Small intestine (tissue), 7 donors: Measurements from ENCODE around the gene TPT1. TPM values are rescaled to one million over a fixed set of nuclear protein-coding genes. Genes with fewer than 3 reads are reported as not detected.
"Not testable (repeated sequence)": the region's sequence is repeated elsewhere in the genome, so short reads cannot be mapped to it uniquely, and the experiment has no call there.

ENCODE experiments used
- DNase-seq, 2 donors: peaks; one replicate each; pipeline versions ENCODE4 v3.0.0 to v3.0.0-alpha.2; 2013
- FAIRE-seq: peaks from 2 replicates; lab custom pipeline; 2012; peaks lifted over from hg19 to GRCh38; lab: Jason Lieb, UNC
- H3K27ac ChIP-seq, 3 donors: one replicate each; pipeline ENCODE4 v1.5.1; 2013; ENCODE audit warnings: low read length in 2 of 3, mild to moderate bottlenecking in 2 of 3, control low read depth in 1 of 3, inconsistent platforms in 1 of 3, low read depth in 1 of 3, moderate library complexity in 1 of 3
- H3K27me3 ChIP-seq, 3 donors: one replicate each; pipeline ENCODE4 v1.6.1; 2013; ENCODE audit warnings: low read length in 3 of 3, inconsistent platforms in 1 of 3; ENCODE audit not compliant: control insufficient read depth in 3 of 3, insufficient read depth in 3 of 3
- H3K36me3 ChIP-seq, 3 donors: one replicate each; pipeline ENCODE4 v1.6.1; 2013; ENCODE audit warnings: low read length in 3 of 3, inconsistent platforms in 1 of 3, low read depth in 1 of 3, mild to moderate bottlenecking in 1 of 3, moderate library complexity in 1 of 3; ENCODE audit not compliant: control insufficient read depth in 3 of 3, insufficient read depth in 2 of 3
- H3K4me1 ChIP-seq, 3 donors: one replicate each; pipeline ENCODE4 v1.6.1; 2013; ENCODE audit warnings: low read length in 2 of 3, inconsistent platforms in 1 of 3, low read depth in 1 of 3, mild to moderate bottlenecking in 1 of 3, moderate library complexity in 1 of 3; ENCODE audit not compliant: control insufficient read depth in 3 of 3, insufficient read depth in 2 of 3
- H3K4me3 ChIP-seq, 3 donors: one replicate each; pipeline ENCODE4 v1.5.1; 2013; ENCODE audit warnings: low read length in 3 of 3, control low read depth in 1 of 3, inconsistent platforms in 1 of 3, low read depth in 1 of 3, mild to moderate bottlenecking in 1 of 3, moderate library complexity in 1 of 3
- H3K9me3 ChIP-seq, 2 donors: one replicate each; pipeline ENCODE4 v1.6.1; 2013; ENCODE audit warnings: low read depth in 1 of 2, low read length in 1 of 2; ENCODE audit not compliant: control insufficient read depth in 2 of 2, insufficient read depth in 1 of 2
- WGBS, 3 donors: extraction: QIAGEN DNeasy Blood & Tissue Kit; methylation state at CpG; one replicate each; pipeline ENCODE4 v1.1.7; 2013; 5-methylcytosine and 5-hydroxymethylcytosine counted together
- polyA plus RNA-seq, 4 donors: library from polyadenylated mRNA; stranded (reverse) in 3 of 4; unstranded in 1 of 4; fragments of 200-250 nt in 3 of 4; fragments of 120-200 nt in 1 of 4; gene quantifications; one replicate each; pipeline versions ENCODE4 v1.2.1 to v1.2.3, GENCODE V29; 2013
- donor health status: healthy with polysubstance abuse.
- donor health status: control.
- donor health status: control.
- donor health status: Bipolar disorder and iron deficiency.
- donor health status: healthy.

The TPT1 gene
- polyA plus RNA-seq, 4 donors: 7,740 to 12,612 (median 10,208) TPM

DNA sequence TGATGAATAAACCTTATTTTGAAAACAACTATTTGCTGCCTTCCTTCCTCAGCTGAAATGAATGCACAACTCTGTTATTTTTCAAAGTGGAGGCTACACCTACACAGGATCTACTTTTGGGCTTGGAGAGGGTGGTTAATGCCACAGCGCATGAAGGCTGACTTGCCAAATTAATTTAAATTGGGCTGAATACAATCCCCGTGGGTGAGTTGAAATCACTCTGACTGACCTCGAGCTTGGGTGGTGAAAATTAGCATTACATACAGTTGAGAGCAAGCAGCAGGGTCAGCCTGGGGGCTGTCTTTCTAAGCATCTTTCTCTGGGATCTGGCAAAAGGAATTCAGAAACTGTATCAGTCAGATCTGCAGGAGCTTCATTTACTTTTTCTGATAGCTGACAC, 38.5 kb downstream of the TPT1 start:
- no peak for DNase-seq
- FAIRE-seq: no peak
- no peak overlapping the region for H3K27ac ChIP-seq
- H3K4me3 ChIP-seq: no peak overlapping the region
- H3K4me1 ChIP-seq: no peaks in the 10 kb centered on the region
- no peaks in the 10 kb centered on the region for H3K9me3 ChIP-seq
- H3K36me3 ChIP-seq: no peaks in the 10 kb centered on the region
- peaks cover 0 to 20% (median 0%) of the 10 kb centered on the region in 3 donors for H3K27me3 ChIP-seq
- WGBS, 3 donors: 37 to 46% (median 41%) methylated on average over 3 of the region's 3 CpGs

DNA sequence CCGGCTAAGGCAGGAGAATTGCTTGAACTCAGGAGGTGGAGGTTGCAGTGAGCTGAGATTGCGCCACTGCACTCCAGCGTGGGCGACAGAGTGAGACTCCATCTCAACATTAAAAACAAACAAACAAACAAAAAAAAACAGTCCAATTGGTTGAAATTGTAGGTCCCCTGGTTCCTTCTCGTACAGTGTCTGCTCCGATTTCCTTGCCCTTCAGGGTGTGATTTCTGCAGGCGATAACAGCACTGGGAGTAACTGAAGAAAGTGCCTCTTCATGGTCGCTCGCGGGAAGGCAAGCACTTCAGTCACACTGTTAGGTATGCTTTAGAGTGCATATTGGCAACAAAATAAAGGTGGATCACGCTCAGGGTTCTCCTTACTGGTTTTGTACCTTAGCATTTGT, 39.7 kb downstream of the TPT1 start:
- FAIRE-seq (no peak), DNase-seq (no peak)
- Histone ChIP-seq H3K4me1 (no peaks in the 10 kb centered on the region), H3K27me3 (peaks cover 0 to 20% (median 0%) of the 10 kb centered on the region in 3 donors), H3K27ac (no peak overlapping the region), H3K4me3 (no peak overlapping the region), H3K9me3 (no peaks in the 10 kb centered on the region), H3K36me3 (no peaks in the 10 kb centered on the region)
- 44 to 72% (median 50%) methylated on average over 11 of the region's 11 CpGs for WGBS, 3 donors

DNA sequence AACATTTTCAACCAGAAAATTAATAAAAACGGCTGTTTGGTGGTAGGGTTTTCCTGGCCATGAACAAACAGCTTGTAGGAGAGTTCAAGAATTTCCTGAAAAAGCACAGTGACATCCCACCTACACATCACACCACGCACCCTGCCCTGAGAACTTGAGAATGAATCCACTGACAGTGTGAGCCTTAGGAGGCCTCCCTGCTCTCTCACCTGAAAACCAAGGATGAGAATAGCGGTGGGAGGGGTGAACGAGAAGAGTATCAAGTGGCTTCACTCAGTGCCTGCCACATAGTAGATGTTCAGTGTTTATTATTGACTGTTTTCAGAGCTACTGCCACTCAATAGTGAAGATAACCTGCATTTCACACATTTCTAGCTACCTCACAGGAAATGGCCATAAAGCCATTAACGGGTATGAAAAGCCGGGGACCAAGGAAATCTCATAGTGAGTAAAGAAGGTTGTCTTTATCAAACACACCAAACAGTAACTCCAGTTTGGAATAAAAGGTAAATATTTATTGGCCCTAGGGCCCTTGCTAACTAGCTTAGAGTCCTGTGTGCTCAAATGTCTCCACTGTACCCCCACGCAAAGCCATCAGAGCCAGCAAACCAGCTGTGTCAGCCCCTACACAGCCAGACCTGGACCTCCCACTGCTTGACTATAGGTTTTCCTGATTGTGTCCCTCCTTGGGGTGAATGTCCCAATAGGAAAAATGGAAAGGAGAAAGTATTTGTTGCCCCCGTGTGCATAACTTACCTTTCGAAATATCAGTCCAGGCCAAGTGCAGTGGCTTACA, 40.6 kb downstream of the TPT1 start:
- 52 to 62% (median 52%) methylated on average over 9 of the region's 9 CpGs for WGBS, 3 donors
- no peaks in the 10 kb centered on the region for H3K9me3 ChIP-seq
- no peaks in the 10 kb centered on the region for H3K36me3 ChIP-seq
- no peak overlapping the region for H3K27ac ChIP-seq
- no peaks in the 10 kb centered on the region for H3K4me1 ChIP-seq
- no peak overlapping the region for H3K4me3 ChIP-seq
- no peak for DNase-seq
- no peak for FAIRE-seq
- H3K27me3 ChIP-seq: peaks cover 0 to 20% (median 0%) of the 10 kb centered on the region in 3 donors

DNA sequence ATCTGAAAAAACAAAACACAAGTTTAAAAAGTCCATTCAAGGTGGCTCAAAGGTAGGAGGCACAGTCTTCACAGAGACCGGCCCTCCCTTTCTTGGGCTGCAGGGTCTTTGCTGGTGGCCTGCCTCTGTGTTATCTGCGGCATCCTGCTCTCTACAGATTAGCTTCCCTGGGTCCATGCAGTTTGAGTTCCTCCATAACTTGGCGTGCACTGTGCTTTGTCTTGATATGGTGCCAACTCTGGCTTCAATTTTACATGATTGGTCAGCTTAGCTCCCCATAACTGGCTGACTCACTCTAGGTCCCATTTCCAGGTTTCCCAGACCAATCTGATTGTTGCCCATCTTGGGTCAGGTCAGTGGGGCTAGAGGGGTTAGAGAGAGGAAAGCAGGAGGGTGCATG, 41.8 kb downstream of the TPT1 start:
- FAIRE-seq: no peak
- Histone ChIP-seq H3K27ac (no peak overlapping the region), H3K9me3 (no peaks in the 10 kb centered on the region), H3K4me1 (no peaks in the 10 kb centered on the region), H3K27me3 (peaks cover 0 to 20% (median 0%) of the 10 kb centered on the region in 3 donors), H3K4me3 (no peak overlapping the region), H3K36me3 (no peaks in the 10 kb centered on the region)
- 59 to 72% (median 66%) methylated on average over 3 of the region's 3 CpGs for WGBS, 3 donors
- no peak for DNase-seq

DNA sequence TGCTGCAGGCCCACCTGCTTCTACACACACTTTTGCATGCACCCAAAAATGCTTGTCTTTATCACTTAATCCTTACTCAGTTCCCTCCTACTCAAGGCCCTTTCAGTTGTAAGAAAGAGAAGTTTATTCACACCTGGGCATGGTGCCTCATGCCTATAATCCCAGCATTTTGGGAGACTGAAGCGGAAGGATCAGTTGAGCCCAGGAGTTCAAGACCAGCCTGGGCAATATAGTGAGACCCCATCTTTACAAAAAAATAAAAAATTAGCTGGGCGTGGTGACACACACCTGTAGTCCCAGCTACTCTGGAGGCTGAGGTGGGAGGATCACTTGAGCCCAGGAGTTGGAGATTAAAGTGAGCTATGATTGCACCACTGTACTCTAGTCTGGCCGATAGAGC, 42.4 kb downstream of the TPT1 start:
- FAIRE-seq: not testable (repeated sequence)
- WGBS, 3 donors: 86 to 99% (median 97%) methylated on average over 3 of the region's 3 CpGs

DNA sequence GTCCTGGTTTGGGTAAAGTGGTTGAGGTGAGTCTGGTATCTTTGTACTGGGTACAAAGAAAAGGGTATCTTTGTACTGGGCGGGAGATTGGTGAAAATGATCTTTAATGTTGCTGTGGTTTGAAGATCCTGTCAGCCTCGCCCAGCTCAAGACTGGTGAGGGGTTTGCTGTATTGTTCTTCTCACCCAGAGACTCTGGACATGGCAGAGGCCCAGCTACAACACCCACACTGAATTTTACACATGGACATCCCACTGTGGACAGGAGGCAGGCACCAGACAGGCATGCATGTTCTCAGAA, 42.8 kb downstream of the TPT1 start:
- Histone ChIP-seq H3K9me3 (no peaks in the 10 kb centered on the region), H3K4me1 (no peaks in the 10 kb centered on the region), H3K27ac (peak overlapping the region in 1 of 3 donors; percentile 45), H3K27me3 (peaks cover 0 to 20% (median 0%) of the 10 kb centered on the region in 3 donors), H3K4me3 (no peak overlapping the region), H3K36me3 (no peaks in the 10 kb centered on the region)
- 68 to 93% (median 85%) methylated on average over 2 of the region's 2 CpGs for WGBS, 3 donors
- DNase-seq (no peak), FAIRE-seq (no peak)

More for the DNA sequence above, 42.4 kb downstream of the TPT1 start:
- Histone ChIP-seq H3K27ac (peak overlapping the region in 1 of 3 donors; percentile 45), H3K27me3 (peaks cover 0 to 20% (median 0%) of the 10 kb centered on the region in 3 donors)
- not testable (repeated sequence) for H3K36me3 ChIP-seq, H3K4me1 ChIP-seq, H3K9me3 ChIP-seq, DNase-seq, H3K4me3 ChIP-seq

DNA sequence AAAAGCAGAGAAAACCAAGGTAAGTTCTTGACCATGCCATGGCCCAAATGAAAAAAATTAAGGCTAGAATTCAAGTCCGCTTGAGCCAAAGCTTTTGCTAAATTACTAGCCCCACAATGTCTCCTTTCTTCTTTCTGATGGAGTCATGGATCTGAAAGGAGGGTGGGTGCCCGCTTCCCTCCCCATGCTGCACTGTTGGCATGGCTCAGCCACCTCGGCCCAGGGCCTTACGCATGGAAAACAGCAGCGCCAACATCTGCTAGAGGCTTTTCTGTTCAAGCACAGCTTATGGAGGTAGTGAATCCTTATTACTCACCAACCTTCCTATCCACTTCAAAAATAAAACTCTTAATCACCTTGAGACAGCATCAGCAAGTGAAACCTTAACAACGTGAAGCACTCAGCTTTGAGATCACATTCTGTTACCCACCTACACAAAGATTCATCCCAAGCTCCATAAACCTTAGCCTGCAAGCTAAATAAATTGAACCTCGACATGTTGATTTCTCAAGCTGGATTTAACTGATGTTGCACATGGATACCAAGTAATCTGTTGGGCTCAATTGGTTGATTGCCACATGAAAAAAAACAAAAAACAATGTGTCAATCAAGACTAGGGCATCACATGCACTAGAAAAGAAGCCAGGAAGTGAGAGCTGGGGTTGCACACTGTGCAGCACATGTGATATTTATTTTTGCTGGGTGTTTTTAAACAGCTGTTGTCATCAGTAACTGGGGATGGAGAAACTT, 43.4 kb downstream of the TPT1 start:
- no peaks in the 10 kb centered on the region for H3K4me1 ChIP-seq
- H3K27me3 ChIP-seq: peaks cover 0 to 19% (median 0%) of the 10 kb centered on the region in 3 donors
- no peaks in the 10 kb centered on the region for H3K36me3 ChIP-seq
- no peak overlapping the region for H3K27ac ChIP-seq
- no peak for FAIRE-seq
- no peak for DNase-seq
- H3K4me3 ChIP-seq: no peak overlapping the region
- 75 to 83% (median 79%) methylated on average over 7 of the region's 7 CpGs for WGBS, 3 donors
- H3K9me3 ChIP-seq: no peaks in the 10 kb centered on the region

DNA sequence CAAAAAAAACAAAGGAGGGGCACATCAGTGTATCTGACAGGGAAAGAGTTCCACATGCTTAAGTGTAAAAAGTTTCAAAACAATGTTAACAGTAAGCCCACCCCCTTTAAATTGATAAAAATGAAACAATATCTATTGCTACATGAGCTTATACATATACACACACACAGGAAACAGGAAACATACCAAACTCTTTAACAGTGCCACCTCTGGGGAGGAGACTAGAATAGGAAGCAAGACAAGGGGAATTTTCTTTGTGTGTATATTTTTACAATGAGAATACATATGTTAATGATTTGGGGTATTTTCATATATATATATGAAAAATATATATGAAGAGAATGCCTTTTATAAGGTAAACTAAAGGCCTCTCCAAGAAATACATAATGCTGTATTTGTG, 44.7 kb downstream of the TPT1 start:
- Histone ChIP-seq H3K4me1 (no peaks in the 10 kb centered on the region), H3K36me3 (no peaks in the 10 kb centered on the region), H3K9me3 (no peaks in the 10 kb centered on the region), H3K27me3 (peaks cover 0 to 9% (median 0%) of the 10 kb centered on the region in 3 donors), H3K4me3 (no peak overlapping the region), H3K27ac (no peak overlapping the region)
- FAIRE-seq (no peak), DNase-seq (no peak)
